ENCODE data around the gene CD3D. TPM values are rescaled to one million over a fixed set of nuclear protein-coding genes. Genes with fewer than 3 reads are reported as not detected.

Gene CD3D
- 1.6 TPM for total RNA-seq

DNA sequence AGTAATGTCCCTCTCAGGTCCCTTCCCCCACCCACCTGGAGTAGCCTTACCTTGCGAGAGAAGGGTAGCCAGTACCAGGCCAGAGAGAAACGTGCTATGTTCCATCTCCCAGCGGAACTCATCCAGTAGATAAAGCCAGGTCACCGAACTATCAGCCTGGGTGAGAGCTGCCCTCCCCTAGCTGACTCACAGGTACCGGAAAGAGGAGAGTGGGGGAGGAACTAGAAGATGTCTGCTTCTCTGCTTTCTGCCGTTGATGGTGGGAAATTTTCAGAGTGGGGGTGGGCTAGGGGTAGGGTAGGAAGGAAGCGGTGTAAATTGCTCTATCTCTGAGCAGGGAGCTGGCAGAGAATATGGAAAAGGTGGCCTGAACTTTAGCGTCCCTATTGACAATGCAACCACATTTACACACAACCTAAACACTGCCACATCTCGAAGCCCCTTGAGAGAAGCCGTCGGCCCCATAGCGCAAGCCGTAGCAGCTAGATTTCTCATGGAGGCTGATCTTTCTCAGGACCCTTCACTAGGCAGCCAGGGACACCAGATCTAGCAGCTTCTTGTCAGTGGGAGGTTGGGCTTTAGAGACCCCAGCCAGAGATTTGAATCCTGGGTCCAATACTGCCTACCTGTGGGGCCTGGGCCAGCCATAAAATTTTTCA is at the start of gene CD3D:
Gene CD3D, minus strand, starts transcription at position 203 of the 659 bp plus-strand sequence. Its CDS starts 98 bp downstream, at position 105.
- ATAC-seq (no peak), DNase-seq (ENCODE audit: low spot score) (no peak)

DNA sequence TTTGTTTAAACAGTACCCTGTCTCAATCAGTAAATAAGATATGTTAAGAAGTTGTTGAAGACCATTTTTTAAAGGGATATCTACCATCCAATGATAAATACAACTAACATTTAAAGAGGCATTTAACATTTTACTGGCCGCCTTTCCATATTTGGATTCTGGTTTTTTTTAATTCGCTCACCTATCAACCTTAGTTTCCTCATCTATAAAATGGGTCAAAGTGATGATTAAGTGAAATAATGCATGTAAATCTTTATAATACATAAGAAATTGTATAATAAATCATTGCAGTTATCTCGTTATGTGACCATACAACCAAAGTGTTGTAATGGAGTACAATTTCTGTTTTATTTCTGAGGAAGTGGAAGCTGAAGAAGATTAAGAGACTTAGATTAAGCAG is 41.2 kb upstream of the CD3D start:
- ATAC-seq (no peak), DNase-seq (ENCODE audit: low spot score) (no peak)

DNA sequence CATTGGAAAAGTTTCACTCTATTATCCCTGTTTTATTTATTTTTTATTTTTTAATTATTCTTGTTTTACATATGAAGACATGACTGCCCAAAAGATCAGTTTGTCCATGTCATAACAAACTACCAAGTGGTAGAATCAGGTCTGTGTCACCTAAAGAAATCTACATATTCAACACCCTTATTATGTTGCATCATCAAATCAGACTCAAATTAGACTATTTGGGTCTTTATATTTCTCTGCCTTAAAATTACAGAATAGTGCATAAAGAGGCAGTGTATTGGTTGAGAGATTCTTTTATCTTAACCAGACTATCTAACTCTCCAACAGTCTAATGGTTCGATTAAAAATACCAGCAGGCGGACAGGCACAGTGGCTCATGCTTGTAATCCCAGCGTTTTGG is 40.4 kb upstream of the CD3D start:
- ATAC-seq: no peak
- no peak for DNase-seq (ENCODE audit: low spot score)

DNA sequence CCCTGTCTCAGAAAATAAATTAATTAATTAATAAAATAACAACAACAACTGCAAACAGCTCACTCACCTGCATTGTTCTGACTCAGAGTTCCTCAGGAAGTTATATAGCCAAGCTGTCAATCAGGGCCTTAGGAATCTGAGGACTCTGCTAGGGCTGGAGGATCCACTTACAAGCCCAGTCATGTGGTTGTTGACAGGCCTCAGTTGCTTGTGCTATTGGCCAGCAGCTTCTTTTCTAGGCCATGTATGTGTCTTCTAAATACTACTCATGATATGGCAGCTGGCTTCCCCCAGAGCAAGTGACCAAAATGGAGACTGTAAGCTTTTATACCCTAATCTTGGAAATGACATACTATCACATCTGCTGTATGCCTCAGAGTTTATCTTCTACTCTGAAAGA is 38.1 kb upstream of the CD3D start:
- ATAC-seq (no peak), DNase-seq (ENCODE audit: low spot score) (no peak)

DNA sequence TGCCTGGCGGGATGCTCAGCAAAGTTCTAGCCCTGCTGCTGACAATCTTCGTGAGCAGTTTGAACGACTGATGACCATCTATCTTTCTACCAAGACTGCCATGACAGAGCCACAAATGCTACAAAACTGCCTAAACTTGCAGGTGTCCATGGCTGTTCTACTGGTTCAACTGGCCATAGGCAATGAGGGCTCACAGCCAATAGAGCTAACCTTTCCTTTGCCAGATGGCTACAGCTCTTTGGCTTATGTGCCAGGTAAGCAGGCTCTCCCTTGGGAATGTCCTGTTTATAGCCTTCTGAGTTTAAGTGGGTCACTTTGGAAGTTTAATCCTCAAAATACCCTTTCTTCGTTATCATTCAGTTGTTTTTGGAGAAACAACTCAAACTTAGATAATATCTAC is 37.0 kb upstream of the CD3D start:
- ATAC-seq: no peak
- DNase-seq (ENCODE audit: low spot score): no peak

DNA sequence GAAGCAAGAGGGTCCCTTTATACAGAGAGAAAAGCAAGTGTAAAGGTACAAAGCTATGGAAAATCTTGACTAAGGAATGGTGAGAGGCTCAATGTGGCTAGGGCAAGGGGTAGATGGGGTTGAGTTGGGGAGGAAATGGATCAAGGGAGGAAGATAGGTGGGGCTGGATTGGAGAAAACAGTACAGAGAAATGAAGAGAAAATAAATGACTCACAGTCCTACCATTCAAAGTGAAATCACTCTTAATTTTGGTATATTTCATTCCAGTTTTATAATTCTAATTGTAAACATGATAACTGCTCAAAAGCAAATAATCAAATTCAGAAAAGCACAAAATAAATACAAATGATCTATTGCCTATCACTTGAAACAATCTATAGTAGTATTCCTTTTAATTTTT is 33.5 kb upstream of the CD3D start:
- ATAC-seq: no peak

DNA sequence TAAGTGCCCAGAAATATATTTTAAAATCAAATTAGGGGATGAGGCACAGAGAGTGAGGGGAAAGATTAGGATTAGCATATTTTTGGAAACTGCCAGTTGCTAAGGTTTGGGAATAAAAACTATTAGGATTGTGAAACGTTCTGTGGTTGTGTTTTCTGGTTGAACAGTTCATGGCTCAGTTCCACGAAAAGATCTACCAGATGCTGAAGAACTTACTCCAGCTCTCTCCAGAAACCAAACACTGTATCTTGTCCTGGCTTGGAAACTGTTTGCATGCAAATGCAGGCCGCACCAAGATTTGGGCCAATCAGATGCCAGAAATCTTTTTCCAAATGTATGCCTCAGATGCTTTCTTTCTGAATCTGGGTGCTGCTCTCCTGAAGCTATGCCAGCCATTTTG is 32.2 kb upstream of the CD3D start:
- ATAC-seq: no peak
- DNase-seq (ENCODE audit: low spot score): no peak

More for the DNA sequence above, 33.5 kb upstream of the CD3D start:
- no peak for DNase-seq (ENCODE audit: low spot score)

DNA sequence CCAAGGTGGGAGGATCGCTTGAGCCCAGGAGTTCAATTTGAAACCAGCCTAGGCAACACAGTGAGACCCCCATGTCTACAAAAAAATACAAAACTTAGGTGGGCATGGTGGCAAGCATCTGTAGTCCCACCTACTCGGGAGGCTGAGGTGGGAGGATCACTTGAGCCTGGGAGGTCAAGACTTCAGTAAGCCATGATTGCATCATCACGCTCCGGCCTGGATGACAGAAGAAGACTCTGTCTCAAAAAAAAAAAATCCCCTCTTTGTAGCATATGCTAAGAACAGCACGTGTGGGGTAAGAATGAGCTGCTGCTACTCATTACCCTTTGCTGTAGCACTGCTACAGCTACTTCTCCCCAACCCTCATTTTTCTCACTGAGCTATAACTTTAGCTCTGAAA is 31.4 kb upstream of the CD3D start:
- no peak for ATAC-seq
- no peak for DNase-seq (ENCODE audit: low spot score)

DNA sequence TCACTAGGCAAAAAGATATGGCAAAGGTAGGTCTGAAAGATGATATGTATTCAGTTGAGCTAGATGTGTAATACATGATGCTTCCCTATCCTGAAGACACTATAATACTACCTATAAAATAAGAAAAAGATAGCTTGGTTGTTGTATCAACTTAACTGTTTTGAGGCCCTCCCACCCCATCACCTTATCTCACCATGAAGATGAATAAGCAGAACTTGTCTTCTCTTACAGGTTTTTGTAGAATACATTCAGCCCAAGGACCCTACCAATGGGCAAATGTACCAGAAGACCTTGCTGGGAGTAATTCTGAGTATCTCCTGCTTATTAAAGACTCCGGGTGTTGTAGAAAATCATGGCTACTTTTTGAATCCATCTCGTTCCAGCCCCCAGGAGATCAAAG is 30.8 kb upstream of the CD3D start:
- no peak for ATAC-seq
- DNase-seq (ENCODE audit: low spot score): no peak

DNA sequence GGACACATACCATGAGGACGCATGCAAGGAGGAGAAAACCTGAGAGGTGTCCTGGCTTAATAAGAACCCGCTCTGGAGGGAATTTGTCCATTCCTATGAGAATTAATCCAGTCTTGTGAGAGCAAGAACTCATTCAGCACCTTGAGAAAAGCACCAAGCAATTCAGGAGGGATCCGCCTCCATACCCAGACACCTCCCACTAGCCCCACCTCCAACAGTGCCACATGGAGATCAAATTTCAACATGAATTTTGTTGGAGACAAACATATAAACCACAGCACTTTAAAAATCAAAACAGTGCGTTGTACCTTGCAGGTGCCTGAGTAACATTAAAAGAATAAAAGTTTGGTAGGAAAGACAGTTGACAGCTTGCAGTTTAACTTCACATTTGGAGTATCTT is 28.3 kb upstream of the CD3D start:
- DNase-seq (ENCODE audit: low spot score) (no peak), ATAC-seq (no peak)

DNA sequence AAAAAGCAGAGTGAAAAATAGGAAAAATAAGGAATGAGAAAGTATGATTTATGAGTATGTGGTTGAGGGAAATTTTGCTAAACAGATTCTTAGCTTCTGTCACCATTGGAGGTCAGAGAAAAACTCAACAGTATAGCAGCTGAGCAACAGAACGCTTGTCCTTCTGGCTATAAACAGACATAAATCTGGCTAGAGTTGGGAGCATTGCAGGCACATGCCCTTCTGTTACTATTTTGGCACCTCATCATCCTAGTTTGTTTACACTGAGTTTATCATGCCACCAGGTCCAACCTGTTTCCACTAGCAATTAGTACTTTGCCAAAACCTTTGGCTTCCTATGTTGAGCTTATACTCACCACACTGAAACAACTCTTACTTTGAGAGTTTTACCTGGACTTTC is 23.8 kb upstream of the CD3D start:
- no peak for DNase-seq (ENCODE audit: low spot score)
- ATAC-seq: peak; percentile 97

DNA sequence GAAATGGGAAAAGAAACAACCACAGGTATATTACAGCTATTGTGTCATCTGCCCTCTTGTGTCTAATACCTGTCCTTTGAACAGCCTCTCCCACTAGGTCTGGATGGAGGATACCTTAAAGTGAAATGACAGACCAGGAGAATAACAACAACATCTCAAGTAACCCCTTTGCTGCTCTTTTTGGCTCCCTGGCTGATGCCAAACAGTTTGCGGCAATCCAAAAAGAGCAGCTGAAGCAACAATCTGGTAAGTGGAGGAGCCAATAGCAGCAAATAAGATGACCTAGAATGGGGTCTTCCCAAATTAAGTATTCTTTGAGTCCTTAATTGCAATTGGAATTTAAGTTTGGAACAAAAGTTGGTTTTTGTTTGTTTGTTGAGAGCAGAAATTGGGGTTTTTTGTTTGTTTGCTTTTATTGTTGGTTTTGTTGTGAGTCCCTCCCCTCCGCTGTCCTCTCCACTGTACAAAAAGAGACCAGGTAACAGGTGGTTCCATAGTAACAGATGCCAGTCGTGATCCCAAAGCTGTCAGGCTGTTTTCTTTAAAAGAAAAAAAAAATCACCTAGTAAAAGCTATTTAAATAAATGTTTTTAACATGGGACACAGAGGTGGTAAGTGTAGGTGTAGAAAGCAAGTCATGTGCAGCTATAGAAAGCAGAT is 22.6 kb upstream of the CD3D start:
- no peak for DNase-seq (ENCODE audit: low spot score)
- no peak for ATAC-seq

DNA sequence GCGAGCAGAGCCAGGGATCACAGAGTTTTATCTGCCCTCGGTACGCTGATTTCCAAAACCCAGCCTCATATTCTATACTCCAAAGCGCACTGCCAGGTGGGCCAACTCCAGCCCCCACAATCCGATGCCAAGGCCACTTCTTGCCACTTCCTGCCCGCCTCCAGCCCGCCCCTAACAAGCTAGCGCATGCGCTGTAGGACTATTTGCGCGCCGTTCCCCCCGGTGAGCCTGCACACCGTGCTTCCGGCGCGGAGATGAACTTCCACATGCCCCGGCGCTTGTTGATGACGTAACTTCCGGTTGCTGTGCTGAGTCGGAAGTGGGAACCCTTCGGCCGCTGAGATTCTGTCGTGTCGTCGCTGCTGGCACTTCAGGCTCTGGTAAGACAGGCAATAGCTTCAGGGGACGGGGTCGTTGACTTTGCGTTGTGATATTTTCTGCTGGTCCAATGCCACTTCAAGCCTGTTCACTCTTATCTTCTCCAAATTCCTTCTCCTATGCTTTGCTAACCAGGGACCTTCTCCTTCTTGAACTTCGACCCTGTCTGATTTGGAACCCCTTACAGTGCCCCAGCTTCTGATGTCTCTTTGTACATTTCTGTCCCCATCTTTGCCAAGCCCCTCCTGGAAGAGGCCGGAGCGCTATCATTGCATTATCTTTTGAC is 16.9 kb upstream of the CD3D start, which contains the start of gene UBE4A:
Gene UBE4A, plus strand, starts transcription at position 306 of the 664 bp plus-strand sequence. CDS start 5,481 bp downstream, outside the sequence.
- peak; percentile 97 for ATAC-seq
- DNase-seq (ENCODE audit: low spot score): peak; percentile 96

DNA sequence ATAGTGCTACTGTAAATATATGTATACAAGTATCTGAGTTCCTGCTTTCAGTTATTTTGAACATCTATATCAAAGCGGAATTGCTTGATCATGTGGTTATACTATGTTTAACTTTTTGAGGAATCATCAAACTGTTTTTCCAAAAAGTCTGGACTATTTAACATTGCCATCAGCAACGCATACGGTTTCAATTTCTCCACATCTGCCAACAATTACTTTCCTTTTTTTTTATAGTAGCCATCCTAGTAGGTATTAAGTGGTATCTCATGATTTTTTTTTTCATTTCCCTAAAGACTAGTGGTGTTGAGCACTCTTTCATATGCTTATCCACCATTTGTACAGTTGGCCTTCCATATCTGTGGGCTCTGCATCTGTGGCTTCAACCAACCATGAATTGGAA is 15.6 kb upstream of the CD3D start:
- no peak for DNase-seq (ENCODE audit: low spot score)
- no peak for ATAC-seq

DNA sequence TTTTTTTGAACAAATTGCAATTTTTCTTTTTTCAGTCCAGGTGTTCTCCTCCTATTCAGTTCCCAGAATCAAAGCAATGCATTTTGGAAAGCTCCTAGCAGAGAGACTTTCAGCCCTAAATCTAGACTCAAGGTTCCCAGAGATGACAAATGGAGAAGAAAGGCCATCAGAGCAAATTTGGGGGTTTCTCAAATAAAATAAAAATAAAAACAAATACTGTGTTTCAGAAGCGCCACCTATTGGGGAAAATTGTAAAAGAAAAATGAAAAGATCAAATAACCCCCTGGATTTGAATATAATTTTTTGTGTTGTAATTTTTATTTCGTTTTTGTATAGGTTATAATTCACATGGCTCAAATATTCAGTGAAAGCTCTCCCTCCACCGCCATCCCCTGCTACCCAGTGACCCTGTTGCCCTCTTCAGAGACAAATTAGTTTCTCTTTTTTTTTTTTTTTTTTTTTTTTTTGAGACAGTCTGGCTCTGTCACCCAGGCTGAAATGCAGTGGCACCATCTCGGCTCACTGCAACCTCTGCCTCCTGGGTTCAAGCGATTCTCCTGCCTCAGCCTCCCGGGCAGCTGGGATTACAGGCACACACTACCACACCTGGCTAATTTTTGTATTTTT is 10.7 kb upstream of the CD3D start:
- no peak for ATAC-seq
- DNase-seq (ENCODE audit: low spot score): no peak

DNA sequence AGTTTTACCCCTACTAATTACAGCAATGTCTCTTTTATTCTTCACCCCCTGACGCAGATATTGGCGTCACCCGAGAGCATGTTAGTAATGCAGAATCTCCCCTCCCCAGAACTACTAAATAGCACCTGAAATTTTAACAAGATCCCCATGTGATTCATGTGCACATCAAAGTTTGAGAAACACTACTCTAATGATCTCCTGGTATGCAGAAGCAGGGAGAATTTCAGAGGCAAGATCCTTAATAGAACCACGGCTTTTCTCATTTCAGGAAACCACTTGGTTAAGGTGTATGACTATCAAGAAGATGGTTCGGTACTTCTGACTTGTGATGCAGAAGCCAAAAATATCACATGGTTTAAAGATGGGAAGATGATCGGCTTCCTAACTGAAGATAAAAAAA is 7.0 kb upstream of the CD3D start:
- ATAC-seq (no peak), DNase-seq (ENCODE audit: low spot score) (no peak)

DNA sequence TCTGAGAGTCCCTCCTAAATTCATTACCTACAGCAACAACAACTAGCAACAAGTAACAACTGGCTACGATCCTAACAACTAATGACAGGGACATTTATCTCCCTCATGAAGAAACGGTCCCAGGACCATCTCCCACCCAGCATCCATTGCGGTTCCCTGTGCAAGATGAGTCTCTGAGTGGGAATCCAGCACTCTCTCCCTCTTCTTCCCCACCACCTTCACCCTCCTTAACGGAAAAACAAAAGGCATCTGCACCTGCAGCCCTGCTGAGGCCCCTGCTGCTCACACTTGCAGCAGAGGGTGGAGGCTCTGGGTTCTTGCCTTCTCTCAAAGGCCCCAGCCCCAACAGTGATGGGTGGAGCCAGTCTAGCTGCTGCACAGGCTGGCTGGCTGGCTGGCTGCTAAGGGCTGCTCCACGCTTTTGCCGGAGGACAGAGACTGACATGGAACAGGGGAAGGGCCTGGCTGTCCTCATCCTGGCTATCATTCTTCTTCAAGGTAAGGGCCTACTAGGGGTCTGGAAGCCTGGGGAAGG is 1.5 kb upstream of the CD3D start, which contains the start of gene CD3G:
Gene CD3G, plus strand, starts transcription at position 364 of the 535 bp plus-strand sequence. Its CDS starts 80 bp downstream, at position 444.
- ATAC-seq (no peak), DNase-seq (ENCODE audit: low spot score) (no peak)

DNA sequence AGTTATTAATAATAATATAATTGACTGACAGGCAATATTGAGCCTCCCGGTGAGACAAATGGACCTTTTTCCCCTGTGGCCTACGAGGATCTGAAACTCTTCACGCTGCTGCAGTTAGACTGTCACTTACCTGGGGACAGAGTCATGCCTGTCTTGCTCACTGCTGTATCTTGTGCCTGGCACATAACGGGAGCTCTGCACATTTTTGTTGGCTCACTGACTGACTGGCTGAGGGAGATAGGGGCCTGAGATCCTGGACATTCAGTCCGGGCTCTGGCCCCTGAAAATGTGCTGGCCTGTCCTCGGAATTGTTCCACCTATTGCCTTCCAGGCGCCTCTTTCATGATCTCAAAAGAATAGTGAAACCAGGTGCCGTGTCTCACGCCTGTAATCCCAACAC is 743 bp upstream of the CD3D start:
- DNase-seq (ENCODE audit: low spot score) (no peak), ATAC-seq (no peak)

DNA sequence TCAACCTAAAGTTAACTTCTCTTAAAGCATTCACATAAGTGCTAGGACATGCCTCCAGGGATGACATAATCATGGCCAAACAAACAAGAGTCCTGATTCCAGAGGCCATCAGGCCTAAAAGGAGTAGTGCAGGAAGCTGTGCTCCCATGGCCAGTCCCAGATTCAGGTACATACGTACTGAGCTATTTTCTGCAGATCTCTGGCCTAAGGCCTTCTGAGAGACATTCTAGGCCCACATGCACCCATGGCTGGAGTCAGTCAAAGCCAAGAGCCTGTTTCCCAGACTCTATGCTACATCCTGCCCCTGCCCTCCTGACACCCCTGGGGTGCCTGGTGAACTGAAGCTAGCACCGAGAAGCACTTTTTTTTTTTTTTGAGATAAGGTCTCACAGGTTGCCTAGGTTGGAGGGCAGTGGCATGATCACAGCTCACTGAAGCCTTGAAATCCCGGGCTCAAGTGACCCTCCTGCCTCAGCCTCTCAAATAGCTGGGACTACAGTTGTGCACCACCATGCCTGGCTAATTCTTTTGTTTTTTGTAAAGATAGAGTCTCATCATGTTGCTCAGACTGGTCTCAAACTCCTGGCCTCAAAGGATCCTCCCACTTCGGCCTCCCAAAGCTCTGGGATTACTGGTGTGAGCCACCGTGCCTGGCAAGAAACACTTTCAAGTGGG is 553 bp downstream of the CD3D start:
- peak; percentile 80 for ATAC-seq
- DNase-seq (ENCODE audit: low spot score): no peak

DNA sequence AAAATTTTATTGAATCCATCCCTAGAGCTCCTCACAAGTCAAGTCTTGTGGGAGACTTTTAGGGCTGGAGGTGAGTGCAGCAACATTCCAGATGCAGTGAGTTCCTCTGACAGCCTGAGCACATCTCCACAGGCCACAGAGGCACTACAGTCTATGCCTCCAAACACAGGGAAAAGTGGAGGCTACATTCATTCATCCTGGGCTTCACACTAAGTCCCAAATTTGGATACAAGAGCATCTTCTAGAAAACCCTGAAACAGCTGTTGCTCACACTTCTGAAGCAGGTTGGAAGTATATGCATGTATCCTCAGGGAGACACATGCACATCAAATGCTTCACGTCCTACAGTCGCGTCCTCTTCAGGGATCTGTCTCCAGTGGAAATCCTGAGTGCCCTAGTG is 1.2 kb downstream of the CD3D start:
- ATAC-seq (no peak), DNase-seq (ENCODE audit: low spot score) (no peak)

DNA sequence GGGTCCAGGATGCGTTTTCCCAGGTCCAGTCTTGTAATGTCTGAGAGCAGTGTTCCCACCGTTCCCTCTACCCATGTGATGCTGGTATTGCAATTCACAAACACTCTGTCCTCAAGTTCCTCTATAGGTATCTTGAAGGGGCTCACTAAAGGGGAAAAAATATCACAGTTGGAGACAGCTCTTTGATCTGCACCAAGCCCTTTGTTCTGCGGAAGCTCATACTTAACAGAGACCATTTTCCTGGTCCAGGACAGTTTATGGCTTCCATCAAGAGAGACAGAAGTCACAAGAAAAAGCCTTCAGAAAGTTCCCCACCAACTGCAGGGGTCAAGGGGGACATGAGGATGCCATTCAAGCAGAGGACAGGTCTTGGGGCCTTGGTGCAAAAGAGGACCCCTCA is 2.1 kb downstream of the CD3D start:
- ATAC-seq: no peak
- no peak for DNase-seq (ENCODE audit: low spot score)

All from left lobe of liver (tissue), 2 donors.